HTERT RPE-1 (cell line): Measurements from ENCODE around the gene STK32C.
"Not testable (repeated sequence)": the region's sequence is repeated elsewhere in the genome, so short reads cannot be mapped to it uniquely, and the experiment has no call there.

Experiments
- in situ Hi-C: fragments of 300-500 bp; cut with MboI; formaldehyde crosslinking; loops from 4 replicates; pipeline ENCODE4 v1.14.3; 2020; ENCODE audit warnings: low sequenced_read_pairs

STK32C gene

GRCh38 chr10:132220996-132221395 is 86.8 kb downstream of the STK32C start:
- in situ Hi-C loops = not testable (repeated sequence)

GRCh38 chr10:132220061-132220460 is 87.7 kb downstream of the STK32C start:
- in situ Hi-C loops = no loop called here

- in situ Hi-C loops = no loop called here
Measured at GRCh38 chr10:132219486-132219885, 88.3 kb downstream of the STK32C start.

- in situ Hi-C loops = not testable (repeated sequence)
Measured at GRCh38 chr10:132216441-132216840, 91.3 kb downstream of the STK32C start.

GRCh38 chr10:132213917-132214316 is 93.8 kb downstream of the STK32C start:
- in situ Hi-C loops = no loop called here

GRCh38 chr10:132212816-132213215 is 94.9 kb downstream of the STK32C start:
- in situ Hi-C loops = no loop called here

DNA sequence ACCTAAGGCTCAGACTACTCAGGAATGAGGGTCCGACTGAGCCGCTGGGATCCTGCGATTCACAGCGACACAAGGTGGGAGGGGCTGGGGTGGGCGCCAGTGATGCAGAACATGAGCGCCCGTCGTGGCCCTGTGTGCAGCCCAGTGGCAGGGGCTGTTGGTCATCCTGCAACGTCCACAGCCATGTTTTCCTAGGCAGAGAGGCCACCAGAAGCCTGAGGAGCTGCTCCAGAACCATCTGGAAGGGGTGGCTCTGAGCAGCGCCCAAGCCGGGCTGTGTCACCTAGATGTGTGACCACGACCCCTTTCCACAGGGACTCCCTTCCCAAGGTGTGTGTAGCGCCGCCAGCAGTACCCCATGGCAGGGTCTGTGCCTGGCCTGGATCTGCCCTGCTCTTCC is 96.5 kb downstream of the STK32C start:
- in situ Hi-C loops = no loop called here

DNA sequence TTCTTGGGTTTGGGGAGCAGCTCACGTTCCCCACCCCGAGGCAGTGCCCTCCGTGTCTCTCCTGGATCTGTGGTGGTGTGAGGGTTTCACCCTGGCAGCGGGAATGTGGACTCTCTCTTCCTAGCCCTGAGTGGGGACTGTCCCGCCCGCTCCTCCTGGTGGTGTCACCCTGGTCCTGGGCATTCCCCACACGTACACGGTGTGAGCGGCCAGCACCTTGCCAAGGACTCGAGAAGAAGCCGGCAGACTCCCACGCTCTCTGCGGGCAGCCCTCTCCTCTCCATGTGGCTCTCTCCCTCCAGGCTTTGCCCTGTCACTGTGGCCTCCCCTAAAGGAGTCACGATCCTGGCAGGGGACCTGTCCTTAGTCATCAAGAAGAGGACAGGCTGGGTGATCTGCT is 97.0 kb downstream of the STK32C start:
- in situ Hi-C loops = no loop called here

DNA sequence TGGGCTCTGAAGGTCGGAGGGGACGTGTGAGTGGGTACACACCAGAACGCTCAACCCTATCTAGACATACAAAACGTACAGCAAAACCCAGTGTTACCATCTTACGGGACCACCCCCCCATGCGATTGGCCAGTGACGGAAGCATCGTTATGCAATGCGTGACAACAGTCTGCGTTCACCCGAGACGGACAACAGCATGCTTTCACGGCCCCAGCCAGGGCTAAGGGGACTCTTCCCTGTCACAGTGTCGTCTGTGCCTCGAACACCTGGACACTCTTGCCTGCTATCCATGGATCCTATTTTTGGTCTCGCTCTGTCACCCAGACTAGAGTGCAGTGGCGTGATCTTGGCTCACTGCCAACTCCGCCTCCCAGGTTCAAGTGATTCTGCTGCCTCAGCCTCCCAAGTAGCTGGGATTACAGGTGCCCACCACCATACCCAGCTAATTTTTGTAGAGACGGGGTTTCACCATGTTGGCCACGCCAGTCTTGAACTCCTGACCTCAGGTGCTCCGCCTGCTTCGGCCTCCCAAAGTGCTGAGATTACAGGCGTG is 97.7 kb downstream of the STK32C start:
- in situ Hi-C loops = no loop called here

DNA sequence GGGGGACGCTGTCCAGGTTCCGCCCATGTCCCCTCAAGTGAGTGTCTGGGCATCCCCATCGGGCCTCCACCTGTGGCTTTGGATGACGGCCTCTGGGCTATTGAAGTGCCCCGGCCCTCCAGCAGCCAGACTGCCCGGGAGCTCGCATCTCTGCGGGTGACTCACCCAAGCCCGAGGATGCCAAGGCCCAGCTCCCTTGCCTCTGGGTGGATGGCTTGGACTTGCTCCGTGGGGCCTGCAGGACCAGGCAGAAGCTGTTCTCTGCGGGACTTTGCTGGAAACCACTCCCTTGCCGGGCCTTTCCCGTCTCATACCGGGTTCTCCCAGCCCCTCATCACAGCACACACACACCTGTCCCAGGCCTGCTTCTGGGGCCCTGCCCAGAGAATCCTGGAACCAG is 98.6 kb downstream of the STK32C start:
- in situ Hi-C loops = no loop called here

DNA sequence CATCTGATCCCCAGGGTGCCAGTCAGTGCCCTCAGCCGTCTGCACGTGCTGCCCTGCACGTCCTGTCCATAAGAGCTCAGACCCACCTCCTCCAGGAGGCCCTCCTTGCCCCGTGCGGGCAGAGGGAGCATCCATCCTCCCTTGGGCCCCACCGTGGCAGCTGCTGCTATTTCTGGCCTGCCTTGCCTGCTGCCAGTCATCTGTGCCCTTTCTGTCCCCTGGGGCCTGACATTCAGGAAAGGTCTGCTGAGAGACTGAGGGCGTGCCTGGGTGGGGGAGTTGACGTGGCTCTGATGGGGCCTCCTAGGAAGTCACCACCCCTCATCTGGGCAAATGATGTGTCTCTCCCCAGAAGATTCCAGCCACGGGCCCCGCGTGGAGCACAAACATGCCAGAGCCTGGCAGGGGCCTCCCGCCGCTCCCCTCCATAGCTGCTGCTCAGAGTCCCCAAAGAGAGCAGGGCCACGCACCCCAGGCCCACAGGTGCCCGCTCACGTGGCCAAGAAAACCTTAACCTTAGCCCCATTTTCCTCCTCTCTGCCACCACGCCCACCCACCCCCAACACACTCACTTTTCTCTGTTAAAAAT is 99.2 kb downstream of the STK32C start:
- in situ Hi-C loops = no loop called here

DNA sequence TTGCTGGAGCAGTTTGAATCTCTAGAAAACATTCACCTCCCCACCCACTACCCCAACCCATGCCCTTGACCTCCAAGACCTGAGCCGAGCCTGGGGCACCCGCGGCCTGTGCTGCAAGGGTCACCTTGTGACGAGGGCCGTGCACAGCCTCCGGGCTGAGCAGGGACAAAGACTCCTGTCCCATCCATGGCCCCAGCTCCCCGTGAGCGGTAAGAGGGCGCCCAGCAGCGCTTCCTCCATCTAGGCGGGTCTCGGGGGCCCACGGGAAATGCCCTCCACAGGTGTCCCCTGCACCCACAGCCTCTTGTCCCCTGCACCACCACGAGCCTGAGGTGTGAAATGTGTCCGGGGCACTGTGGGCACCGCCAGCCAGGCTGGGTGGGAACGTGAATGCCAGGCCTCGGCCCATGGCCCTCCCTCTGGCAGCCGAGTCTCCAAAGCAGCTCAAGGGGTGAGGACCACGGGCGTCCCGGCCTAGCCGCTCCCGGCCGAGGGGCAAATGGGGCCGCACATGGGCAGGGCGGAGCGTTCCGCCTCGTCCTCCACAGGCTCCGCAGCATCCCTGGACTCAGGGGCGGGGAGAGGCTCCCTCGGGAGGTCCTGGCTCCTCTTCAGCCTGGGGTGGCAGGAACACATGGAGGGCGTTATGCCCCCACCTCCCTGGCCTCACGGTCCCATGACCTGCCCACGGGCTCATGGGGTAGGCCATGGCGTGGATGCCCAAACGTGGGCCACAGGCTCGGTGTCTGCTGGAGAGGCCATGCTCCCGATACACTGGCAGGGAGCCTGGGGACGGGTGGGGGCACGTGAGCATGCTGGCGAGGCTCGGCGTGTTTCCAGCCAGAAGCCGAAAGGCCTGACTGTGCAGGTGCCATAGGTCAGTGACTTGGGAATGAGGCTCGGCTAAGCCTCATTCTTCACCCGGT is 100.0 kb downstream of the STK32C start:
- in situ Hi-C loops = no loop called here

DNA sequence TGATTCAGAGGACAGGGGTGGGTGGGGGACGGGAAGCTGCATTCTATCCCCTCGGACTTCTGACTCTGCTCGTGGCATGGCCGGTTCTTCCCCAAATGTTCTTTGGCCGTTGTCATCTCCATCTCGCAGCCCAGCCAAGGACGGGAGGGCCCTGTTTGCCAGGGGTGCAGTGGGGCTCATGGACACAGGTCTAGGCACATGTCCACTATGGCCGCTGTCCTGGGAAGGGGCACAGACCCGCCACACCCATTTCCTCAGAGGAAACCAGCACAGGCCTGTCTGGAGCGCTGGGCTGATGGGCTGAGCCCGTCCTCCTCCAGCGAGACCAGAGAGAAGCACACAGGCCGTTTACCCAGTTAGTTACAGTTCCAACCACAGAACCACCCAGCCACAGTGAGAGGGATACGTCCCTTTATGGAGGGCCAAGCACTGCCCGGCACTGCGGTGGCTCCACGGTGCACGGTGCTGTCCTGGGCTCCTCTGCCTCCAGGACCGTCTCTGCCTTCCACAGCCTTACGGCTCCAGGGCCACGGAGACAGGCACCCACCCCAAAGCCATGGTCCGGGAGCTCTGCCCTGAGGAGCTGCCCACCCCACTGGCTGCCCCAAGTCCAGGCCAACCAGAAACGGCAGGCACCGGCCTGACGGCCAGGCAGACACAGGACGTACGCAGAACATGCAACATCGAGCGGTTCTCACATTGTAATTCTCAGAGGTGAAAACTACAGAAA is 100.8 kb downstream of the STK32C start:
- in situ Hi-C loops = no loop called here

- in situ Hi-C loops = no loop called here
Measured at GRCh38 chr10:132206377-132206745, 101.4 kb downstream of the STK32C start.

DNA sequence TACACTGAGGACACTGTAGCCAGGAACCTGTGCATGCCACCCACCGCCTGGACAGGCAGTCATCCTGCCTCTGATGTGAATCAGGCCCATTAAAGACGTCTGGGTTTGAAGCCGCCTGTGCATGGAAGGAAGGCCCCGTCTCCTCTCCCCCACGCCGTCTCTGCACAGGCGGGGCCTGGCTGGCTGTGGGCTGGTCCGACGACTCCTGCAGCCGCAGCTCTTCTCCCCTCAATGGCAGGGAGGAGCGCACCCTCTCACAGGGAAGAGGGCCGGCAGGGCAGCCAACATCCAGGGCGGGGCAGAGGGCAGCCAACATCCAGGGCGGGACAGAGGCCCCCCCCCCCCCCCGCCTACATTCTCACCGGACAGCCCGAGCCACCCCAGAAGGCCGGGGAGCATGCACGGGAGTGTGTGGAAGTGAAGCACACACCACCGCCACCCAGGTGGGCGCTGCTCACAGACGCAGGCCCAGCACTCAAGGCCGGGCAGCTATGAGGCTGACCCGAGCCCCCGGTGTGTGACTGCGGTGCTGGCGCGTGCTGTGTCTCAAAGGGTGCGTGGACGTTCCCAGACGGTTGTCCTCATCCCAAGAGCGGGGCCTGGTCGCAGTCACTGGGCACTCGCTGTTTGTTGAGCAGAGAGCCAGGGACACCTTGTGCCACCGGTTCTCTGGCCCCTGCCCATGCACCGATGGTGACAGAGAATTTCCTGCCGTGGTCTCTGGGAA is 101.9 kb downstream of the STK32C start:
- in situ Hi-C loops = no loop called here

DNA sequence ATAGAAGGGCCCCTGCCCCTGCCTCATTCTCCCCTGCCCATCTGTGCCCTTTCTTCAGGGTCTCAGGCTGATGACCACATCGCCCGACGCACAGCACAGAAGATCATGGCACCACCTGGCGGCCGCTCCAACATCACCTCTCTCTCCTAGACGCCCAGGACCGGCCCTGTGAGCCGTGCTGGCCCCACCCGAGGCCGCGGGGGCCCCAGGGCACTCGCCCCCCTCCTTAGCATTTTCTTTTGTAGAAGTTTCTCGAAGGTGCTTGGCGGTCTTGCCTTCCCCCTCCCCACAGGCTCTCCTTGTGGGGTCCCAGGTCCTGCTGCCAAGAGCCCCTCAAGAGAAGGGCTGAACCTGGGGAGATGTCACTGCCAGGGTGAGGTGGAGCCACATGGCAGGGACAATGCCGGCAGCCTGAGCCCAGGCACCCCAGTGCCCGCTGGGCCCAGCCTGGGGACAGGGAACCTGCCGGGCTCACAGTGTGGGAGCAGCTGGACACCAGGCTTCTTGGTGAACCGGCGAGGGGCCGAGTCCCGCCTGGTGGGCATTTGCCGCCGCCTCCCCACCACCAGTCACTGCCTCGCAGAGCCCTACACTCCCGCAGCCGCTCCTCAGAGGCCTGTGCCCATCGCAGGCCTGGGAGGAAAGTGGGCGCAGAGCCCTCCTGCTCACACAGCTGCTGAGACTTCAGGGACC is 102.8 kb downstream of the STK32C start:
- in situ Hi-C loops = no loop called here

- in situ Hi-C loops = no loop called here
Measured at GRCh38 chr10:132204078-132204780, 103.5 kb downstream of the STK32C start.

- in situ Hi-C loops = no loop called here
Measured at GRCh38 chr10:132203256-132204077, 104.3 kb downstream of the STK32C start.
